A673 (cell line): ENCODE results near the gene ZNF839. TPM values are rescaled to one million over a fixed set of nuclear protein-coding genes. Genes with fewer than 3 reads are reported as not detected.

Source experiments
- BruUV-seq: library from RNA; stranded (reverse); fragments of 400-500 nt; replicated peaks from 2 replicates; lab custom pipeline; 2021; lab: Mats Ljungman, UMichigan
- CTCF ChIA-PET: fragments of 300-600 bp; sonication (Branson Sonifier 250); formaldehyde crosslinking; loops from one replicate; lab custom pipeline; 2022; ENCODE audit warnings: antibody characterized with exemption; lab: Charles Lee
- POLR2A ChIA-PET: fragments of 300-600 bp; sonication (Branson Sonifier 250); formaldehyde crosslinking; loops from one replicate; lab custom pipeline; 2022; ENCODE audit warnings: antibody characterized with exemption; ENCODE audit not compliant: low non-redundant PET; lab: Charles Lee
- DNase-seq: peaks from one replicate; pipeline ENCODE4 v3.0.0-alpha.2; 2015; ENCODE audit warnings: low spot score
- H3K27ac ChIP-seq: fragments of 200-600 bp; sonication (generic); 2 replicates; pipeline ENCODE4 v1.5.1; 2016; ENCODE audit warnings: mixed run types, low read depth, mild to moderate bottlenecking, mixed read lengths, antibody characterized with exemption, low read length; ENCODE audit not compliant: poor library complexity, severe bottlenecking
- H3K27me3 ChIP-seq: fragments of 200-600 bp; sonication (generic); replicated peaks from 2 replicates; pipeline ENCODE4 v1.6.1; 2017; ENCODE audit warnings: mixed run types, low read depth, mild to moderate bottlenecking, mixed read lengths, antibody characterized with exemption, low read length; ENCODE audit not compliant: insufficient read depth, poor library complexity
- H3K36me3 ChIP-seq: fragments of 200-600 bp; sonication (generic); 2 replicates; pipeline ENCODE4 v1.6.1; 2016; ENCODE audit warnings: mixed run types, mild to moderate bottlenecking, mixed read lengths, antibody characterized with exemption, low read length; ENCODE audit not compliant: insufficient read depth, poor library complexity, severe bottlenecking
- H3K4me1 ChIP-seq: fragments of 200-600 bp; sonication (generic); 2 replicates; pipeline ENCODE4 v1.6.1; 2017; ENCODE audit warnings: mixed run types, mild to moderate bottlenecking, mixed read lengths, antibody characterized with exemption, low read length; ENCODE audit not compliant: insufficient read depth, poor library complexity, severe bottlenecking
- H3K4me3 ChIP-seq: fragments of 200-600 bp; sonication (generic); 2 replicates; pipeline ENCODE4 v1.5.1; 2016; ENCODE audit warnings: low read depth, mixed run types, mild to moderate bottlenecking, mixed read lengths, low read length; ENCODE audit not compliant: poor library complexity, severe bottlenecking
- H3K9me3 ChIP-seq: fragments of 200-600 bp; sonication (generic); 2 replicates; pipeline ENCODE4 v1.6.1; 2016; ENCODE audit warnings: mixed run types, low read depth, mild to moderate bottlenecking, mixed read lengths, antibody characterized with exemption, low read length; ENCODE audit not compliant: poor library complexity, severe bottlenecking
- EZH2 ChIP-seq: fragments of 200-600 bp; sonication (generic); IDR thresholded peaks from 2 replicates; pipeline ENCODE4 v1.6.1; 2017; ENCODE audit warnings: borderline replicate concordance, low read depth, mild to moderate bottlenecking, mixed read lengths, antibody characterized with exemption, low read length; ENCODE audit not compliant: poor library complexity, severe bottlenecking
- intact Hi-C: fragments of 100-400 bp; cut with micrococcal nuclease; formaldehyde crosslinking; loops from one replicate; pipeline ENCODE4 v1.10.0; 2022; ENCODE audit not compliant: unreplicated experiment
- total RNA-seq: library from RNA; stranded (reverse); gene quantifications from 2 replicates; pipeline ENCODE4 v1.2.3, GENCODE V29; 2021
- TF ChIP-seq, protein P1 (sequence below): fragments of 300-800, 200-600 bp; sonication (generic); conservative IDR thresholded peaks from 2 replicates; pipeline ENCODE4 v1.5.1; 2017; ENCODE audit warnings: low read depth, mild to moderate bottlenecking, antibody characterized with exemption, low read length, moderate library complexity, mixed read lengths

Gene ZNF839
- total RNA-seq, 1 experiment from 2014 or later, result 13.5 TPM

DNA sequence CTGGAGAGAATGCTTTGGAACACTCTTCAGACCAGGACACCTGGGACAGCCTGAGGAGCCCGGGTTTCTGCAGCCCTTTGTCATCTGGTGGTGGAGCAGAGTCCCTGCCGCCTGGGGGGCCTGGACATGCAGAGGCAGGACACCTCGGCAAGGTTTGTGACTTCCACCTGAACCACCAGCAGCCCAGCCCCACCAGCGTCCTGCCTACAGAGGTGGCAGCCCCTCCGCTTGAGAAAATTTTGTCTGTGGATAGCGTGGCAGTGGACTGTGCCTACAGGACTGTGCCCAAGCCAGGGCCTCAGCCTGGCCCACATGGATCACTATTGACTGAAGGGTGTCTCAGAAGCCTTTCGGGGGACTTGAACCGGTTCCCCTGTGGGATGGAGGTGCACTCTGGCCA is 22.0 kb downstream of the ZNF839 start:
- H3K36me3 ChIP-seq, result peaks cover 23% of the 10 kb centered on the region
- POLR2A ChIA-PET, result no interaction called here
- no peak overlapping the region for H3K27ac ChIP-seq
- H3K27me3 ChIP-seq, result no peaks in the 10 kb centered on the region
- DNase-seq, result no peak
- CTCF ChIA-PET, result no interaction called here
- no peaks in the 10 kb centered on the region for H3K9me3 ChIP-seq
- intact Hi-C loops, result no loop called here
- TF ChIP-seq, protein P1, sequence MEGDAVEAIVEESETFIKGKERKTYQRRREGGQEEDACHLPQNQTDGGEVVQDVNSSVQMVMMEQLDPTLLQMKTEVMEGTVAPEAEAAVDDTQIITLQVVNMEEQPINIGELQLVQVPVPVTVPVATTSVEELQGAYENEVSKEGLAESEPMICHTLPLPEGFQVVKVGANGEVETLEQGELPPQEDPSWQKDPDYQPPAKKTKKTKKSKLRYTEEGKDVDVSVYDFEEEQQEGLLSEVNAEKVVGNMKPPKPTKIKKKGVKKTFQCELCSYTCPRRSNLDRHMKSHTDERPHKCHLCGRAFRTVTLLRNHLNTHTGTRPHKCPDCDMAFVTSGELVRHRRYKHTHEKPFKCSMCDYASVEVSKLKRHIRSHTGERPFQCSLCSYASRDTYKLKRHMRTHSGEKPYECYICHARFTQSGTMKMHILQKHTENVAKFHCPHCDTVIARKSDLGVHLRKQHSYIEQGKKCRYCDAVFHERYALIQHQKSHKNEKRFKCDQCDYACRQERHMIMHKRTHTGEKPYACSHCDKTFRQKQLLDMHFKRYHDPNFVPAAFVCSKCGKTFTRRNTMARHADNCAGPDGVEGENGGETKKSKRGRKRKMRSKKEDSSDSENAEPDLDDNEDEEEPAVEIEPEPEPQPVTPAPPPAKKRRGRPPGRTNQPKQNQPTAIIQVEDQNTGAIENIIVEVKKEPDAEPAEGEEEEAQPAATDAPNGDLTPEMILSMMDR, result no peak
- no peak for TF ChIP-seq EZH2
- no TSS peak for BruUV-seq
- H3K4me3 ChIP-seq, result no peak overlapping the region
- H3K4me1 ChIP-seq, result no peaks in the 10 kb centered on the region

DNA sequence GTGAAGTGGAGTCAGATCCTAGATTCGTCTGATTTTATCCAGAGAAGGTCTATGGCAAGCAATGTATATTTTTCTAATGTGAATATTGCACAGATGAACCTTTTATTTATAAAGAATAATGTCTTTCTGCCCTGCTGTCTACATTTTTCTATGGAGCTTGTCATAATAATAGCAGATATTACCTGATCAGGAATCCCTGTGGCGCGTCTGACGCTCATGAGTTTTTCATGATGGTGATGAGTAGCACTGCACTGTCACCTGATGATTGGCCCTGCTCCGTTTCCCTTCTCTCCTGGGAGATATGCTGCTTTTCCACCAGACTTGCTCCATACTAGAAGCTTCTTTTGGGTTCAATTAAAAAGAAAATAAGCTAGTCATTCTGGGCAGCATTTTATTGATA is 22.7 kb downstream of the ZNF839 start:
- no peak for DNase-seq

DNA sequence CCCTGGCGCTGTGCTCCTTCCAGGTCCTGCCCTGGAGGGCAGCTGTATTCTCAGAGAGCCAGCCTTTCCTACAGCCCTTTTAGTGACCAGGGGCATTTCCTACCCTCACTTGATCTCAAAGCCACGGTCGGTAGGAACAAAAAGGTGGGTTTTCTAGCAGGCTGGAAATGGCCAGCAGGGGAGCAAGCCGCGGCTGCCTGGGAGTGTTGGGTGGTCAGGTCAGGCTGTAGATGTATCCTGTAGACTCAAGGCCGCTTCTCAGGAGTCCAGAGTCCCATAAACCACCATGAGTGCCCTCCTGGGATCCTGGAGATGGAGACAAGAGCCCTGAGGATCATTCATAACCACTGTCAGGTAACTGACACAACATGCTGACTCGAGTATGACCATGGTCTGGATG is 24.5 kb downstream of the ZNF839 start:
- Histone ChIP-seq H3K36me3 (peaks cover 34% of the 10 kb centered on the region), H3K9me3 (no peaks in the 10 kb centered on the region), H3K27me3 (no peaks in the 10 kb centered on the region), H3K27ac (no peak overlapping the region), H3K4me1 (no peaks in the 10 kb centered on the region), H3K4me3 (no peak overlapping the region)
- no peak for DNase-seq
- no peak for TF ChIP-seq EZH2
- TF ChIP-seq, protein P1, result no peak
- POLR2A ChIA-PET, result no interaction called here
- BruUV-seq, result no TSS peak
- CTCF ChIA-PET, result no interaction called here
- intact Hi-C loops, result no loop called here

More for the DNA sequence above, 22.7 kb downstream of the ZNF839 start:
- ChIA-PET CTCF (no interaction called here), POLR2A (no interaction called here)
- intact Hi-C loops, result no loop called here
- peaks cover 23% of the 10 kb centered on the region for H3K36me3 ChIP-seq
- H3K4me3 ChIP-seq, result no peak overlapping the region
- no peaks in the 10 kb centered on the region for H3K27me3 ChIP-seq
- no peak overlapping the region for H3K27ac ChIP-seq
- BruUV-seq, result no TSS peak
- no peaks in the 10 kb centered on the region for H3K4me1 ChIP-seq
- TF ChIP-seq, protein P1, result no peak
- no peak for TF ChIP-seq EZH2
- no peaks in the 10 kb centered on the region for H3K9me3 ChIP-seq
